ENCODE results near the gene TTC7B. TPM values are rescaled to one million over a fixed set of nuclear protein-coding genes. Genes with fewer than 3 reads are reported as not detected.

The TTC7B gene
- total RNA-seq, 2 donors from 2014 or later: 25.0 to 40.7 TPM

- no peaks in the 10 kb centered on the region for H3K9me3 ChIP-seq
These were observed 238.5 kb downstream of the TTC7B start for GRCh38 chr14:90577661-90578282.

GRCh38 chr14:90576981-90577660, 239.1 kb downstream of the TTC7B start:
- Histone ChIP-seq H3K4me1 (replicated peaks) (no peaks in the 10 kb centered on the region), H3K36me3 (no peaks in the 10 kb centered on the region), H3K27ac (no peak overlapping the region), H3K4me3 (no peak overlapping the region), H3K9me3 (no peaks in the 10 kb centered on the region), H3K27me3 (replicated peaks; ENCODE audit: insufficient read depth) (no peaks in the 10 kb centered on the region)
- 92% methylated on average over 20 of the region's 21 CpGs for WGBS
- intact Hi-C loops (cut with DNase I): no loop called here
- DNase-seq (ENCODE audit: low spot score): no peak
- TF ChIP-seq POLR2AphosphoS5 (IDR thresholded peaks at IDR 0.05) (no peak), POLR2A (IDR thresholded peaks at IDR 0.05) (no peak), CTCF (IDR thresholded peaks at IDR 0.05) (no peak)

More at GRCh38 chr14:90577661-90578282, 238.5 kb downstream of the TTC7B start:
- intact Hi-C loops (cut with DNase I): no loop called here
- WGBS: 85% methylated on average over 18 of the region's 18 CpGs
- Histone ChIP-seq H3K36me3 (no peaks in the 10 kb centered on the region), H3K4me3 (no peak overlapping the region), H3K4me1 (replicated peaks) (no peaks in the 10 kb centered on the region), H3K27ac (no peak overlapping the region), H3K27me3 (replicated peaks; ENCODE audit: insufficient read depth) (no peaks in the 10 kb centered on the region)
- no peak for DNase-seq (ENCODE audit: low spot score)
- TF ChIP-seq POLR2A (IDR thresholded peaks at IDR 0.05): no peak
- no peak for TF ChIP-seq POLR2AphosphoS5 (IDR thresholded peaks at IDR 0.05)
- TF ChIP-seq CTCF (IDR thresholded peaks at IDR 0.05): no peak

- 86% methylated on average over 2 of the region's 2 CpGs for WGBS
- no peak for DNase-seq (ENCODE audit: low spot score)
- no peak overlapping the region for H3K4me3 ChIP-seq
- no peak overlapping the region for H3K27ac ChIP-seq
- H3K9me3 ChIP-seq: no peaks in the 10 kb centered on the region
- no peaks in the 10 kb centered on the region for H3K36me3 ChIP-seq
- intact Hi-C loops (cut with DNase I): no loop called here
- H3K4me1 ChIP-seq (replicated peaks): no peaks in the 10 kb centered on the region
- no peak for TF ChIP-seq POLR2AphosphoS5 (IDR thresholded peaks at IDR 0.05)
- TF ChIP-seq CTCF (IDR thresholded peaks at IDR 0.05): no peak
- TF ChIP-seq POLR2A (IDR thresholded peaks at IDR 0.05): no peak
- no peaks in the 10 kb centered on the region for H3K27me3 ChIP-seq (replicated peaks; ENCODE audit: insufficient read depth)
These were observed 239.6 kb downstream of the TTC7B start for GRCh38 chr14:90576581-90576980.

- Histone ChIP-seq H3K27me3 (replicated peaks; ENCODE audit: insufficient read depth) (no peaks in the 10 kb centered on the region), H3K4me3 (no peak overlapping the region), H3K9me3 (no peaks in the 10 kb centered on the region), H3K4me1 (replicated peaks) (no peaks in the 10 kb centered on the region), H3K36me3 (no peaks in the 10 kb centered on the region), H3K27ac (no peak overlapping the region)
- 92% methylated on average over 7 of the region's 7 CpGs for WGBS
- intact Hi-C loops (cut with DNase I): no loop called here
- DNase-seq (ENCODE audit: low spot score): no peak
- TF ChIP-seq CTCF (IDR thresholded peaks at IDR 0.05): no peak
- TF ChIP-seq POLR2AphosphoS5 (IDR thresholded peaks at IDR 0.05): no peak
- no peak for TF ChIP-seq POLR2A (IDR thresholded peaks at IDR 0.05)
These were observed 240.4 kb downstream of the TTC7B start for GRCh38 chr14:90575781-90576180.

GRCh38 chr14:90575336-90575735, 240.9 kb downstream of the TTC7B start:
- intact Hi-C loops (cut with DNase I): no loop called here
- H3K27me3 ChIP-seq (replicated peaks; ENCODE audit: insufficient read depth): no peaks in the 10 kb centered on the region
- WGBS: 93% methylated on average over 5 of the region's 5 CpGs
- H3K9me3 ChIP-seq: no peaks in the 10 kb centered on the region
- DNase-seq (ENCODE audit: low spot score): no peak
- no peak overlapping the region for H3K4me3 ChIP-seq
- no peaks in the 10 kb centered on the region for H3K36me3 ChIP-seq
- no peaks in the 10 kb centered on the region for H3K4me1 ChIP-seq (replicated peaks)
- no peak overlapping the region for H3K27ac ChIP-seq
- no peak for TF ChIP-seq POLR2AphosphoS5 (IDR thresholded peaks at IDR 0.05)
- TF ChIP-seq CTCF (IDR thresholded peaks at IDR 0.05): no peak
- no peak for TF ChIP-seq POLR2A (IDR thresholded peaks at IDR 0.05)

Data from prostate gland (tissue), 2 donors.